GM21529 (cell line): ENCODE results near the gene CDK3.

ENCODE experiments used
- ATAC-seq: cut with Tn5 transposase; IDR thresholded peaks from one replicate; pipeline ENCODE4 v1.9.1; 2021; ENCODE audit not compliant: unreplicated experiment

Gene CDK3

GRCh38 chr17:76013377-76013932 is 12.8 kb downstream of the CDK3 start:
- no peak for ATAC-seq

DNA sequence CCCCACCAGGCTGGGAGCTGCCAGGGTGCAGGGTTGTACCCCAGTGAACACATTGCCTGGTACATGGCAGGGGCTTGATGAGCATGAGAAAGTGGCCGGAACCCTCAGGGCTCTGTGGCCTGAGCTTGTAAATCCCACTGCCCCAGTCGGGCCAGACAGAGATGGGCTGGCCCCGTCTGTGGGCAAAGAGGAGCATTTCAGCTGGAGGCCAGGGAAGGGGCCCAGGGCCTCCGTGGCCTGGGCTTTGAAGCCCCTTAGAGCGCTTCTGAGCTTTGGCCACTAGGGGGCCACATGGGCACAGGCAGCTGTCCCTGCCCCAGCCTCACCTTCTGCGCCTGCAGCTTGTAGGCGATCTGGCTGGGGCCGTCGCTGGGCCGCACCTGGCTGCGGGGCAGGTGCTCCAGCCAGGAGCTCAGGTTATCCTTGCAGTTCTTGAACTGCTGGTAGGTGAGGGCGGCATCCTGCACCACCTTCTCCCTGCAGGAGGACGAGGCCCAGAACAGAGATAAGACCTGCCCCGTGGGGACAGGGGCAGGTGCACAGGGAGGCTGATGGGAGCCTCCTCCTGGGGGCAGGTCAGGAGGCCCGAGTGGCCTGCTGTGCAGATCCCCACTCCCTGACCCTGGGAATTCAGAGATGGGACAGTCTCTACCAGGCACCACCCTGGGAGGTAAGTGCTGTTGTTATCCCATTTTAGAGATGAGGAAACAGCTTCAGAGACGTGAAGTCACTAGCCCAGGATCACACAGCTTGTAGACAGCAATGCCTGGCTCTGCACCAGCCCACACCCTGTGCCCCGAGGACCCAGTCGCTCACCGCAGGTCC is 13.7 kb downstream of the CDK3 start:
- ATAC-seq = no peak

DNA sequence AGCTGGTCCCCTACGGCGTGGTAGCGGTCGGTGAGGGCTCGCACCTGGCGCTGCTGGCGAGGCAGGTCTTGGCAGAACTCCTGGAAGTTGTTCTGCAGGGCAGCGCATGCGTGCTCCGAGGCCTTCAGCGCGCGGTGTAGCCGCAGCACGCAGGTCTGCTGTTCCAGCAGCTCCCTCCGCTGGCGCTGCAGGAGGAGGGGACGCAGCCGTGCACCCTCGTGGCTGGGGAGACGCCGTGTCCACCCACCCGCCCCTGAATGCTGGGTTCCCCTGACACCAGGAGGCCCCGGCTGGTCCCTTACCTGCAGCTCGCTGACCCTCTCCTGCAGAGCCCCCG is 14.2 kb downstream of the CDK3 start:
- ATAC-seq = no peak

DNA sequence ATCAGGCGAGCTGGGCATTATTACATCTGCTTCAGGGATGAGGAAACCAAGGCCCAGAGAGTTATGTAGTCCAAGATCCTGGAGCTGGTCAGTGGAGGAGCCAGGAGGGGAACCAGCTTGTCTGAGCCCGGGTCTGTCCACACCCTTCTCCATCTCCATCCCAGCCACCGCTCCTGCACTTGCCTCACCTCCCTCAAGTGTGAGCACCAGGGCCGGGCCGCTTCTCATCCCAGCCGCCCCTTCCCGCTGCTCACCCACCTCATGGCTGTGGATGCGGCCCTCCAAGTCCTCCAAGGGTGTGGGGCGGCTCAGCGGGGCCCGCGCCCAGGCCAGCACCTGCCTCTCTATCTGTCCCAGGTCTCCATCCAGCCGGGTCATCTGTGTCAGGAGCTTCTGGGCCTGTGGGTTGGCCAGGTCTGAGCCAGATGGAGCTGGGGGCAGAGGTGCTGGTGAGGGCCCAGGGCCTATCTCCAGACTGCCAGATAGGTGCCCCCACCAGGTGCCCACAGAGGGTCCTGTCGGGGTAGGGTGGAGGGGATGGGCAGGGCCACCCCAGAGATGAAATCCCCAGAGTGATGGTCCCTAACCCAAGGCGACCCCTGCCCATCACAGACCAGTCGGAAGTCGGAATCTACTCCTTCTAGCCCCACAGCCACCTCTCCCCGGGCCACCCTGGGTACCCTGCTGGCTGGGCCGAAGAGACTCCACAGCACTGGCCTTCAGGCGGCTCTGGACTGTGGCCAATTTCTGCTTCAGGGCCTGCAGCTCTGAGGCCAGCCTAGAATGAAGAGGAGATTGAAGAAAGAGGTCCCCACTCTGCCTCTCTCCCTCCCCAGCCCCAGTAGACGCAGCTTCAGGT is 17.1 kb downstream of the CDK3 start:
- no peak for ATAC-seq

DNA sequence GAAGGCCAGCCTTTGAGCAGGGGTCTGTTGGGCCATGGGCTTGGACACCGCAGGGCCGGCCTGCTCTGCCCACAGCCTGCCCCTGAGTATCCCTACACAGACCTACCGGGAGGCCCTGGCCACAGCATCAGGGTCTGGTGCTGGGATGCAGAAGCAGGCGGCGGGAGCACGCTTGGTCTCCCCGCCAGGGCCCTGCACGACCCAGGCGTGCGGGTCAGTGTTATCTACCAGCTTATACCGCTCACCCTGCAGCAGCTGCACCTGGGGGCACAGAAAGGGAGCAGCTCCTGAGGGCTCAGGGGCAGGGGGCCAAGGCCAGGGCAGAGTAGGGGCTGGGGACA is 17.7 kb downstream of the CDK3 start:
- ATAC-seq = no peak

DNA sequence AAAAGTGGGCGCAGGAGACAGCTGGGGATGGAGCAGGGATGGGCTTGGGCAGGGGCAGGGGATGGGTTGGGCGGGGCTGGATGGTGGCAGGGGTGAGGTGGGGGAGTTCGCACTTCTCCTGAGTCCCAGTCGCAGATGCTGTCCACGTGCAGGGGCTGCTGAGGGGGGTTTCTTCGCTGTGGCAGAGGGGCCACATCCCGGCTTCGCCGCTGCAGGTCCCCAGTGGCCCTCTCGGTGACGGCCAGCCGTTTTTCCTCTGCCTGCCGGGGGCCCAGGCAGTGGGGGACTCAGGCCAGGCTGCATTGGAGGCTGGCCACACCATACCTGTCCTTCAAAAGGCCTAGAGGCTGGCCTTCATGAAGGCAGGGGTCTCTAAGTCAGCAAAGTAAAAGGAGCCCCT is 18.1 kb downstream of the CDK3 start:
- no peak for ATAC-seq

GRCh38 chr17:76019833-76020467 is 19.3 kb downstream of the CDK3 start:
- ATAC-seq = no peak

DNA sequence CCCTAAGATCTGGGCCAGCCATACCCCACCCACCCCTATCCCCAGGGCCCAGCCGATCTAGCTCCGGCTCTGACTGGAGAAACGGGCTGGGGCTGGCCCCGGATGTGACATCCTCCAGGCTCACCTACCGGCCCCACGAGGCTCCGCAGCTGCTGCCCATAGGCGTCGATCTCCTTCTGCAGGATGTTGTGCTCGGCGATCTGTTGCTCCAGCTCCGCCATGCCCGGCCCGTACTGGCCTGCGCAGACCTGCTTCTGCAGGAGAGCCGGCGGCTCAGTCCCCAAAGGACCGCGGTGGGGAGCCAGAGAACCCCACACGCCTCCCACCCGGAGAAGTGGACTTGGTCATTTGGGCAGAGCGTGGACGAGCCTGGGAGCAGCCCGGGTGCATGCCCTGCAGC is 21.6 kb downstream of the CDK3 start:
- ATAC-seq = no peak

GRCh38 chr17:76022973-76023899 is 22.6 kb downstream of the CDK3 start:
- no peak for ATAC-seq

GRCh38 chr17:76023900-76024237 is 23.2 kb downstream of the CDK3 start:
- no peak for ATAC-seq

DNA sequence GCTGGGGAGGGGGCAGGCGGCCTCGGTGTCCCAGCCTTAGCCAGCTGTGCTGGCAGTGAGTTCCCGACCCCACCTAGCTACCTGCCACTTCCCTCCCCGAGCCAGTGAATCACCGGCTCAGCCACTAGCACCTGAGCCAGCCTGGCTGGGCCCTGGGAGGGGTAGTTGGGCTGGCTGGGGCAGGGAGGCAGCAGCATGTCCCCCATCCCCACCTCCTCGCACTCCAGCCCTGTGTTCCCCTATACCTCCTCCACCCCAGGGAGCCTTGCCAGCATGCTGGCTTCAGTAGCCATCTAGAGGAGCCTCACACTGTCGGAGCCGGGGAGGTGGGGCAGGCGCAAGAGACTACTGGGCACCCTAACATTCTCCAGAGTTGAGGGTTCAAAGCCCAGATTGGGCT is 23.7 kb downstream of the CDK3 start:
- ATAC-seq = no peak

DNA sequence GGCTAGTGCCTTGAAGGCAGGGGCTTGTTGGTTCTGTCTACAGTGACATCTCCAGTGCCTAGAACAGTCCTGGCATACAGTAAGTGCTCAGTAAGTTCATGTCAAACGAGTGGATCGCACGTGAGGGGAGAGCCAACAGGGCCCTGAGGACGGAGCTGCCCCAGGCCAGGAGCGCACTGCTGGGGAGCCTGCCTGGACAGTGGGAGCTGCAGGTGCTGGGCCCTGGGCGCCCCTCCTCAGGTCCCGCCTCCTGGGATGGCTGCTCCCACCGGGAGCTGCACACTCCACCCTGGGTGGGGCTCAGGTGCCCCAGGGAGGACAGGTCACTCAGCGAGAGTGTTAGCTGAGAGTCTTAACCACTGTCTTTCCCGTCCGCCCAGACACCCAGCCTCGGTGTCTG is 24.6 kb downstream of the CDK3 start:
- ATAC-seq = no peak

DNA sequence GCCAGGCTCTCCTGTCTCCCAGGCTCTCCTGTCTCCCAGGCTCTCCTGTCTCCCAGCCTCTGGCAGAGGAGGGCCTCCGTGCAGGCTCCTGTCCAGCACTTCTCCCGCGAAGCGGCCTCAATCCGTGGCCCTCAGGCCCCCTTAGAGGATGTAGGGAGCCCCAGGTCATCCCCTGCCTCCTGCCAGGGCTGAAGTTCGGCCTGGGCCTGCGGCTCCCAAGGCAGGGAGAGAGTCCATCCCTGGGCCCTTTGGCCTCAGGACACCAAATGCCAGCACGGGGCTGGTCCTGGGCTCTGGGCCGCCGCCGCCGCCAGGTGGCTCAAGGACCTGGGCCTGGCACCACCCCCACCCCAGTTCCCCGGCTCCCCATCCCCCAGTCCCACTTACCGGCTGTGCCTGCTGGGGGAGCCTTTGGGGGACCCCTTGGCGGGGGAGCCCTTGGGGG is 26.1 kb downstream of the CDK3 start:
- no peak for ATAC-seq

DNA sequence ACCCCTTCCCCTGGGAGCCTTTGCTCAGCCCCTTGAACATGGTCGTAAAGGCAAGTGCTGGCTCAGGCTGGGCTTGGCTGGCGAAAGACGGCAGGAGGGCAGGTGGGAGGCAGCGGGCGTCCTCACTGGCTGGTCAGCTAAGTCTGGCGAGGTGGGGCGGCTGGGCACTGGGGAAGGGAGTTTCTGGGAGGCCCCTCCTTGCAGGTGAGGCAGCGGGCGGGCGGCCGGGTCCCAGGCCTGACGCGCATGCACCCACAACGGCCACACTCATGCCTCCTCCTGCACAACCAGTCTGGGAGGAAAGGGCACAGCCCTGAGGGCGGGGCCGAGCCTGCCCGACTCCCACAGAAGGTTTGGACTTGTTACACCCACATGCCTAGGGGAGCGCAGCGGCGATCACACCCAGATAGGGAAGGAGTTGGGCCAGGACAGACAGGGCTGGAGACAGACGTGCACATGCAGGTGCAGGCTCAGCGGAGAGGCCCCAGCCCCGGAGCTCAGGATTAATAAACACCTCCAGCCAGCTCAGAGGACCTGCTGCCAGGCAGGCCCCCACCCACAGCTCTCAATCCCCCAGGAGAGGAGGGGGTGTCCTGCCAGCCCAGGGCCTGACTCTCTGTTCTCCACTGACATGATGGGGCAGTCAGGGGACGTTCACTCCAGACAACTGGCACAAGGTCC is 26.6 kb downstream of the CDK3 start, which contains the start of gene EVPL:
EVPL (minus strand) TSS at position 148 of the 681 bp plus-strand sequence; CDS start at position 40, 108 bp downstream.
- no peak for ATAC-seq

DNA sequence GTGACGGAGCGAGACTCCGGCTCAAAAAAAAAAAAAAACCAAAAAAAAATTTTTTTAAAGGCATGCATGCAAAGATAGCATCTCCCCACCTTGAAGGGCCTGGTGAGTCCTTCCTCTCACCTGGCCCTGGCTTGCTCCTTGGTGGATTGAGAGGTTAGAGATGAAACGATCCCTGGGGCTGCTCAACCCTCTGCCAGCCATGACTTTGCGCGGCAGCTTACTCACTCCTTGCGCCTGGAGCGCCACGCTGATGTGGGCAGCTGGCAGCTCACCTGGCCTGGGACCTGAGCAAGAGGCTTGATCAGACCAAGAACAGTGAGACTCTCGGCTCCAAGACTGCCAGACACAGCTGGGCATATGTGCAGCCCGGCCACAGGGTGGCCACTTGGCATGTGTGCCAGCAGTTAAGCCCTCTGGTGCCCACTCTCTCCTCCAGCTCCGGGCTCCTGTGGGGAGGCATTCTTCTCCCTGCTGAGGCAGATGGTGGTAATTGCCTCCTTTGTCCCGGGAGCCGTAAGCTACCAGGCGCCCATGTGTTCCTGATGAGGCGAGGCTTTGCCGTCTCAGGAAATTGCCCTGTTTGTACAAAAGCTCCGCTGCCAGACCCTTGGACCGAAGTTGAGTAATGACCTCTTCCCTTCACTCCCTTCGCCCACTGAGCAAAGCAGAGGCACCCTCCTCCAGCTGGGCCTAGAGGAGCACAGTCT is 31.6 kb downstream of the CDK3 start:
- no peak for ATAC-seq

GRCh38 chr17:76032780-76033108 is 32.1 kb downstream of the CDK3 start:
- ATAC-seq = no peak

- no peak for ATAC-seq
Observed at GRCh38 chr17:76033139-76033538, 32.5 kb downstream of the CDK3 start.

GRCh38 chr17:76034428-76035350 is 34.0 kb downstream of the CDK3 start:
- ATAC-seq = no peak
